ENCODE data around the gene DPYD.
A peak's percentile ranks its signal among the peaks of the same experiment; 100 is the strongest.

Gene DPYD

GRCh38 chr1:97136996-97137395, 783.8 kb downstream of the DPYD start:
- Histone ChIP-seq H2BK15ac (ENCODE audit: low read length) (no peak overlapping the region), H2BK5ac (ENCODE audit: low read length) (no peak overlapping the region), H3K4ac (ENCODE audit: low read length) (no peak overlapping the region), H3K9me3 (replicated peaks in 1 of 2; ENCODE audit: control insufficient read depth in 2 of 2, insufficient read depth in 1 of 2, low read depth in 1 of 2, low read length in 2 of 2) (no peaks in the 10 kb centered on the region), H3K36me3 (replicated peaks in 1 of 2; ENCODE audit: control insufficient read depth in 2 of 2, insufficient read depth in 2 of 2, low read length in 2 of 2) (no peaks in the 10 kb centered on the region), H3K23ac (ENCODE audit: low read depth, low read length, poor library complexity) (no peak overlapping the region), H3K4me1 (ENCODE audit: control insufficient read depth in 2 of 2, insufficient read depth in 1 of 2, low read depth in 1 of 2, low read length in 2 of 2) (peaks cover 0 to 2% of the 10 kb centered on the region in 2 donors), H3K27ac (replicated peaks; ENCODE audit: low read length) (no peak overlapping the region), H3K27me3 (ENCODE audit: control insufficient read depth in 3 of 3, insufficient read depth in 3 of 3, low read depth in 1 of 3, low read length in 3 of 3) (no peaks in the 10 kb centered on the region), H2AK5ac (ENCODE audit: low read depth, low read length) (no peak overlapping the region), H4K8ac (ENCODE audit: low read depth, low read length) (no peak overlapping the region), H3K4me2 (ENCODE audit: insufficient read depth, low read length, poor library complexity, severe bottlenecking) (no peak overlapping the region), H3K9ac (ENCODE audit: low read depth, low read length, poor library complexity) (no peak overlapping the region), H3K4me3 (ENCODE audit: low read length in 2 of 2) (no peak overlapping the region), H2BK12ac (ENCODE audit: low read length) (no peak overlapping the region), H2BK120ac (ENCODE audit: low read depth, low read length) (no peak overlapping the region), H4K91ac (ENCODE audit: low read depth, low read length, poor library complexity) (no peak overlapping the region), H3K18ac (ENCODE audit: low read length) (no peak overlapping the region), H3K79me1 (ENCODE audit: low read depth, low read length) (no peaks in the 10 kb centered on the region), H2AFZ (ENCODE audit: low read length) (no peak overlapping the region), H3K14ac (ENCODE audit: low read length) (no peak overlapping the region)
- WGBS, 2 donors (ENCODE audit: extremely low coverage in 2 of 2, insufficient read length in 2 of 2, insufficient replicate concordance in 1 of 2) = no CpG with 5 or more reads among the region's 5 CpGs
- no peak for DNase-seq (ENCODE audit: low spot score)

- no peak overlapping the region for H2BK12ac ChIP-seq (ENCODE audit: low read length)
- no peak for DNase-seq (ENCODE audit: low spot score)
- no peak overlapping the region for H3K9ac ChIP-seq (ENCODE audit: low read depth, low read length, poor library complexity)
- no peak overlapping the region for H2AK5ac ChIP-seq (ENCODE audit: low read depth, low read length)
- no peak overlapping the region for H2BK120ac ChIP-seq (ENCODE audit: low read depth, low read length)
- H4K8ac ChIP-seq (ENCODE audit: low read depth, low read length) = no peak overlapping the region
- no CpG with 5 or more reads among the region's 4 CpGs for WGBS, 2 donors (ENCODE audit: extremely low coverage in 2 of 2, insufficient read length in 2 of 2, insufficient replicate concordance in 1 of 2)
- H2BK5ac ChIP-seq (ENCODE audit: low read length) = no peak overlapping the region
- H3K79me1 ChIP-seq (ENCODE audit: low read depth, low read length) = no peaks in the 10 kb centered on the region
- H3K4me1 ChIP-seq (ENCODE audit: control insufficient read depth in 2 of 2, insufficient read depth in 1 of 2, low read depth in 1 of 2, low read length in 2 of 2) = peaks cover 0 to 2% of the 10 kb centered on the region in 2 donors
- no peak overlapping the region for H2BK15ac ChIP-seq (ENCODE audit: low read length)
- H3K4me3 ChIP-seq (ENCODE audit: low read length in 2 of 2) = no peak overlapping the region
- no peak overlapping the region for H3K18ac ChIP-seq (ENCODE audit: low read length)
- no peak overlapping the region for H2AFZ ChIP-seq (ENCODE audit: low read length)
- H3K27me3 ChIP-seq (ENCODE audit: control insufficient read depth in 3 of 3, insufficient read depth in 3 of 3, low read depth in 1 of 3, low read length in 3 of 3) = no peaks in the 10 kb centered on the region
- no peaks in the 10 kb centered on the region for H3K36me3 ChIP-seq (replicated peaks in 1 of 2; ENCODE audit: control insufficient read depth in 2 of 2, insufficient read depth in 2 of 2, low read length in 2 of 2)
- H3K27ac ChIP-seq (replicated peaks; ENCODE audit: low read length) = no peak overlapping the region
- no peak overlapping the region for H3K14ac ChIP-seq (ENCODE audit: low read length)
- no peak overlapping the region for H3K4me2 ChIP-seq (ENCODE audit: insufficient read depth, low read length, poor library complexity, severe bottlenecking)
- H3K23ac ChIP-seq (ENCODE audit: low read depth, low read length, poor library complexity) = no peak overlapping the region
- no peak overlapping the region for H3K4ac ChIP-seq (ENCODE audit: low read length)
- H3K9me3 ChIP-seq (replicated peaks in 1 of 2; ENCODE audit: control insufficient read depth in 2 of 2, insufficient read depth in 1 of 2, low read depth in 1 of 2, low read length in 2 of 2) = no peaks in the 10 kb centered on the region
- no peak overlapping the region for H4K91ac ChIP-seq (ENCODE audit: low read depth, low read length, poor library complexity)
Measured at GRCh38 chr1:97135972-97136371, 784.9 kb downstream of the DPYD start.

GRCh38 chr1:97128426-97128825, 792.4 kb downstream of the DPYD start:
- Histone ChIP-seq H3K27ac (replicated peaks; ENCODE audit: low read length) (no peak overlapping the region), H3K14ac (ENCODE audit: low read length) (no peak overlapping the region), H3K79me1 (ENCODE audit: low read depth, low read length) (no peaks in the 10 kb centered on the region), H4K8ac (ENCODE audit: low read depth, low read length) (no peak overlapping the region), H3K27me3 (ENCODE audit: control insufficient read depth in 3 of 3, insufficient read depth in 3 of 3, low read depth in 1 of 3, low read length in 3 of 3) (no peaks in the 10 kb centered on the region), H2BK120ac (ENCODE audit: low read depth, low read length) (no peak overlapping the region), H3K36me3 (replicated peaks in 1 of 2; ENCODE audit: control insufficient read depth in 2 of 2, insufficient read depth in 2 of 2, low read length in 2 of 2) (no peaks in the 10 kb centered on the region), H2BK12ac (ENCODE audit: low read length) (no peak overlapping the region), H2AK5ac (ENCODE audit: low read depth, low read length) (no peak overlapping the region), H3K4me1 (ENCODE audit: control insufficient read depth in 2 of 2, insufficient read depth in 1 of 2, low read depth in 1 of 2, low read length in 2 of 2) (peaks cover 0 to 9% of the 10 kb centered on the region in 2 donors), H4K91ac (ENCODE audit: low read depth, low read length, poor library complexity) (no peak overlapping the region), H3K4ac (ENCODE audit: low read length) (no peak overlapping the region), H3K4me2 (ENCODE audit: insufficient read depth, low read length, poor library complexity, severe bottlenecking) (no peak overlapping the region), H3K18ac (ENCODE audit: low read length) (no peak overlapping the region), H3K4me3 (ENCODE audit: low read length in 2 of 2) (no peak overlapping the region), H3K9me3 (replicated peaks in 1 of 2; ENCODE audit: control insufficient read depth in 2 of 2, insufficient read depth in 1 of 2, low read depth in 1 of 2, low read length in 2 of 2) (no peaks in the 10 kb centered on the region), H3K9ac (ENCODE audit: low read depth, low read length, poor library complexity) (no peak overlapping the region), H2BK5ac (ENCODE audit: low read length) (no peak overlapping the region), H3K23ac (ENCODE audit: low read depth, low read length, poor library complexity) (no peak overlapping the region), H2AFZ (ENCODE audit: low read length) (no peak overlapping the region), H2BK15ac (ENCODE audit: low read length) (no peak overlapping the region)
- WGBS, 2 donors (ENCODE audit: extremely low coverage in 2 of 2, insufficient read length in 2 of 2, insufficient replicate concordance in 1 of 2) = no CpG with 5 or more reads among the region's 3 CpGs
- DNase-seq (ENCODE audit: low spot score) = no peak

- H3K9ac ChIP-seq (ENCODE audit: low read depth, low read length, poor library complexity) = no peak overlapping the region
- no CpG with 5 or more reads among the region's 3 CpGs for WGBS, 2 donors (ENCODE audit: extremely low coverage in 2 of 2, insufficient read length in 2 of 2, insufficient replicate concordance in 1 of 2)
- H3K4me2 ChIP-seq (ENCODE audit: insufficient read depth, low read length, poor library complexity, severe bottlenecking) = no peak overlapping the region
- no peak overlapping the region for H2BK120ac ChIP-seq (ENCODE audit: low read depth, low read length)
- no peaks in the 10 kb centered on the region for H3K36me3 ChIP-seq (replicated peaks in 1 of 2; ENCODE audit: control insufficient read depth in 2 of 2, insufficient read depth in 2 of 2, low read length in 2 of 2)
- H3K4ac ChIP-seq (ENCODE audit: low read length) = no peak overlapping the region
- no peaks in the 10 kb centered on the region for H3K9me3 ChIP-seq (replicated peaks in 1 of 2; ENCODE audit: control insufficient read depth in 2 of 2, insufficient read depth in 1 of 2, low read depth in 1 of 2, low read length in 2 of 2)
- no peaks in the 10 kb centered on the region for H3K79me1 ChIP-seq (ENCODE audit: low read depth, low read length)
- DNase-seq (ENCODE audit: low spot score) = no peak
- no peaks in the 10 kb centered on the region for H3K27me3 ChIP-seq (ENCODE audit: control insufficient read depth in 3 of 3, insufficient read depth in 3 of 3, low read depth in 1 of 3, low read length in 3 of 3)
- H2BK15ac ChIP-seq (ENCODE audit: low read length) = no peak overlapping the region
- H4K91ac ChIP-seq (ENCODE audit: low read depth, low read length, poor library complexity) = no peak overlapping the region
- peaks cover 6 to 24% of the 10 kb centered on the region in 2 donors for H3K4me1 ChIP-seq (ENCODE audit: control insufficient read depth in 2 of 2, insufficient read depth in 1 of 2, low read depth in 1 of 2, low read length in 2 of 2)
- no peak overlapping the region for H3K18ac ChIP-seq (ENCODE audit: low read length)
- no peak overlapping the region for H2AK5ac ChIP-seq (ENCODE audit: low read depth, low read length)
- H3K27ac ChIP-seq (replicated peaks; ENCODE audit: low read length) = no peak overlapping the region
- no peak overlapping the region for H4K8ac ChIP-seq (ENCODE audit: low read depth, low read length)
- H2BK12ac ChIP-seq (ENCODE audit: low read length) = no peak overlapping the region
- no peak overlapping the region for H2BK5ac ChIP-seq (ENCODE audit: low read length)
- H3K14ac ChIP-seq (ENCODE audit: low read length) = no peak overlapping the region
- peak overlapping the region; percentile 37 for H2AFZ ChIP-seq (ENCODE audit: low read length)
- H3K23ac ChIP-seq (ENCODE audit: low read depth, low read length, poor library complexity) = no peak overlapping the region
- H3K4me3 ChIP-seq (ENCODE audit: low read length in 2 of 2) = no peak overlapping the region
Measured at GRCh38 chr1:97123717-97124431, 797.0 kb downstream of the DPYD start.

Data from neuronal stem cell (in vitro differentiated cells).